ENCODE results near the gene WDFY4.

WDFY4 gene

GRCh38 chr10:48777110-48777509, 92.4 kb downstream of the WDFY4 start:
- Histone ChIP-seq H3K79me2 (ENCODE audit: insufficient read depth, low read depth) (no peaks in the 10 kb centered on the region), H2AFZ (ENCODE audit: low read depth) (no peak overlapping the region), H3K4me1 (ENCODE audit: low read depth, poor library complexity, severe bottlenecking) (no peaks in the 10 kb centered on the region), H3K27ac (no peak overlapping the region), H3K36me3 (ENCODE audit: insufficient read depth) (no peaks in the 10 kb centered on the region), H4K20me1 (ENCODE audit: insufficient read depth) (no peaks in the 10 kb centered on the region), H3K4me3 (IDR thresholded peaks at IDR 0.05; ENCODE audit: insufficient read depth, low read depth, low read length) (no peak overlapping the region), H3K9ac (no peak overlapping the region), H3K4me2 (no peak overlapping the region), H3K27me3 (ENCODE audit: insufficient read depth, low read depth) (no peaks in the 10 kb centered on the region)
- TF ChIP-seq CTCF (conservative IDR thresholded peaks at IDR 0.05; ENCODE audit: low read depth, low read length) = no peak

GRCh38 chr10:48778193-48778857, 93.7 kb downstream of the WDFY4 start:
- Histone ChIP-seq H3K4me3 (IDR thresholded peaks at IDR 0.05; ENCODE audit: insufficient read depth, low read depth, low read length) (no peak overlapping the region), H4K20me1 (ENCODE audit: insufficient read depth) (no peaks in the 10 kb centered on the region), H3K4me2 (no peak overlapping the region), H3K79me2 (ENCODE audit: insufficient read depth, low read depth) (no peaks in the 10 kb centered on the region), H3K27ac (no peak overlapping the region), H3K27me3 (ENCODE audit: insufficient read depth, low read depth) (no peaks in the 10 kb centered on the region), H3K9ac (no peak overlapping the region), H3K36me3 (ENCODE audit: insufficient read depth) (no peaks in the 10 kb centered on the region), H2AFZ (ENCODE audit: low read depth) (no peak overlapping the region), H3K4me1 (ENCODE audit: low read depth, poor library complexity, severe bottlenecking) (no peaks in the 10 kb centered on the region)
- TF ChIP-seq CTCF (conservative IDR thresholded peaks at IDR 0.05; ENCODE audit: low read depth, low read length) = no peak

GRCh38 chr10:48779077-48779476, 94.4 kb downstream of the WDFY4 start:
- Histone ChIP-seq H3K36me3 (ENCODE audit: insufficient read depth) (no peaks in the 10 kb centered on the region), H3K27ac (no peak overlapping the region), H3K27me3 (ENCODE audit: insufficient read depth, low read depth) (no peaks in the 10 kb centered on the region), H4K20me1 (ENCODE audit: insufficient read depth) (no peaks in the 10 kb centered on the region), H3K4me1 (ENCODE audit: low read depth, poor library complexity, severe bottlenecking) (no peaks in the 10 kb centered on the region), H3K4me3 (IDR thresholded peaks at IDR 0.05; ENCODE audit: insufficient read depth, low read depth, low read length) (no peak overlapping the region), H2AFZ (ENCODE audit: low read depth) (no peak overlapping the region), H3K4me2 (no peak overlapping the region), H3K79me2 (ENCODE audit: insufficient read depth, low read depth) (no peaks in the 10 kb centered on the region), H3K9ac (no peak overlapping the region)
- no peak for TF ChIP-seq CTCF (conservative IDR thresholded peaks at IDR 0.05; ENCODE audit: low read depth, low read length)

GRCh38 chr10:48779546-48780152, 95.0 kb downstream of the WDFY4 start:
- H3K36me3 ChIP-seq (ENCODE audit: insufficient read depth) = no peaks in the 10 kb centered on the region
- H3K4me3 ChIP-seq (IDR thresholded peaks at IDR 0.05; ENCODE audit: insufficient read depth, low read depth, low read length) = no peak overlapping the region
- no peak for TF ChIP-seq CTCF (conservative IDR thresholded peaks at IDR 0.05; ENCODE audit: low read depth, low read length)
- H3K4me2 ChIP-seq = no peak overlapping the region
- H4K20me1 ChIP-seq (ENCODE audit: insufficient read depth) = no peaks in the 10 kb centered on the region
- no peak overlapping the region for H2AFZ ChIP-seq (ENCODE audit: low read depth)
- H3K27me3 ChIP-seq (ENCODE audit: insufficient read depth, low read depth) = no peaks in the 10 kb centered on the region
- H3K9ac ChIP-seq = no peak overlapping the region
- no peak overlapping the region for H3K27ac ChIP-seq
- H3K4me1 ChIP-seq (ENCODE audit: low read depth, poor library complexity, severe bottlenecking) = no peaks in the 10 kb centered on the region
- H3K79me2 ChIP-seq (ENCODE audit: insufficient read depth, low read depth) = no peaks in the 10 kb centered on the region

Data from KMS-11 (cell line).